ENCODE results near the gene MDM2.
"Not testable (repeated sequence)": the region's sequence is repeated elsewhere in the genome, so short reads cannot be mapped to it uniquely, and the experiment has no call there.

MDM2 gene

DNA sequence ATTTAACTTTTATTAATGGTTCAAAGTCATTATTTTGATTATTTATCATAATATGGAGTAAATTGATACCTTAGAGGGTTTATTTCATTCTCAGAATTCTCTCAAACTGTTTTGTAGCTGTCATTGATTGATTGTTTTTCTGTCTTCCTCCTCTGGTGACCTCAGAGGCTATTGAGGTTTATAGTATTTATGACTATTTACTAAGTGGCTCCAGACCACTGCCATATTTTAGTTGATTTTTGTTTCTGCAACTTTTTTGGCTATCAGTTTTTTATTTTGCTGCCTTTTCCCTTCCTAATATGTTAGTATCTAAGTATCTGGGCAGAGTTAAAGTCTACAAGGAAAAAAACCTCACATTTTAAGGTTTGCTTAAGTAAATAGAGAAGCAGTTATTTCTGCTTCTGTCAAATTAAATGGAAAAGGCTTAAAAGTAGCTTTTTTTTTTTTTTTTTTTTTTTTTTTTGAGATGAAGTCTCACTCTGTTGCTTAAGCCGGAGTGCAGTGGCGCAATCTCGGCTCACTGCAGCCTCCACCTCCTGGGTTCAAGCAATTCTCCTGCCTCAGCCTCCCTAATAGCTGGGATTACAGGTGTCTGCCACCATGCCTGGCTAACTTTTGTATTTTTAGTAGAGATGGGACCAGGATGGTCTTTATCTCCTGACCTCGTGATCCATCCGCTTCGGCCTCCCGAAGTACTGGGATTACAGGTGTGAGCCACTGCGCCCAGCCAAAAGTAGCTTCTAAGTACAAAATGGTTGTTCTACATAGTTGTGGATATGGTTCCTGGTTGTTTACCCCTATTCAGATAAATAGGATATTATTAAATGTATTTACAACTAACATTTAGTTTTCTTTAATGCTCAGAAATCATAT is 8.2 kb downstream of the MDM2 start:
- TF ChIP-seq, protein P1, sequence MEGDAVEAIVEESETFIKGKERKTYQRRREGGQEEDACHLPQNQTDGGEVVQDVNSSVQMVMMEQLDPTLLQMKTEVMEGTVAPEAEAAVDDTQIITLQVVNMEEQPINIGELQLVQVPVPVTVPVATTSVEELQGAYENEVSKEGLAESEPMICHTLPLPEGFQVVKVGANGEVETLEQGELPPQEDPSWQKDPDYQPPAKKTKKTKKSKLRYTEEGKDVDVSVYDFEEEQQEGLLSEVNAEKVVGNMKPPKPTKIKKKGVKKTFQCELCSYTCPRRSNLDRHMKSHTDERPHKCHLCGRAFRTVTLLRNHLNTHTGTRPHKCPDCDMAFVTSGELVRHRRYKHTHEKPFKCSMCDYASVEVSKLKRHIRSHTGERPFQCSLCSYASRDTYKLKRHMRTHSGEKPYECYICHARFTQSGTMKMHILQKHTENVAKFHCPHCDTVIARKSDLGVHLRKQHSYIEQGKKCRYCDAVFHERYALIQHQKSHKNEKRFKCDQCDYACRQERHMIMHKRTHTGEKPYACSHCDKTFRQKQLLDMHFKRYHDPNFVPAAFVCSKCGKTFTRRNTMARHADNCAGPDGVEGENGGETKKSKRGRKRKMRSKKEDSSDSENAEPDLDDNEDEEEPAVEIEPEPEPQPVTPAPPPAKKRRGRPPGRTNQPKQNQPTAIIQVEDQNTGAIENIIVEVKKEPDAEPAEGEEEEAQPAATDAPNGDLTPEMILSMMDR (IDR thresholded peaks at IDR 0.05; ENCODE audit: extremely low read depth, insufficient read depth, missing control alignments) = no peak
- no peak for DNase-seq (ENCODE audit: low spot score)
- in situ Hi-C loops (cut with MboI; ENCODE audit: low pct_unique_long_range_greater_than_20kb, low sequenced_read_pairs, unreplicated experiment) = no loop called here

DNA sequence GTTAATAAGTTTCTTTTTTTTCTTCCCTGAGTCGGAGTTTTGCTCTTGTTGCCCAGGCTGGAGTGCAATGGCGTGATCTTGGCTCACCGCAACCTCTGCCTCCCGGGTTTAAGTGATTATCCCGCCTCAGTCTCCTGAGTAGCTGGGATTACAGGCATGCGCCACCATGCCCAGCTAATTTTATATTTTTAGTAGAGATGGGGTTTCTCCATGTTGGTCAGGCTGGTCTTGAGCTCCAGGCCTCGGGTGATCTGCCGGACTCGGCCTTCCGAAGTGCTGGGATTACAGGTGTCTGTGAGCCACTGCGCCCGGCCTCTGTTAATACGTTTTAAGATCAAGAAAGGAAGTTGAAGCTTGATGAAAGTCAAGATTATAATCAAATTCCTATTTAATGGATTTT is 11.5 kb downstream of the MDM2 start:
- DNase-seq (ENCODE audit: low spot score); in situ Hi-C loops (cut with MboI; ENCODE audit: low pct_unique_long_range_greater_than_20kb, low sequenced_read_pairs, unreplicated experiment): not testable (repeated sequence)

DNA sequence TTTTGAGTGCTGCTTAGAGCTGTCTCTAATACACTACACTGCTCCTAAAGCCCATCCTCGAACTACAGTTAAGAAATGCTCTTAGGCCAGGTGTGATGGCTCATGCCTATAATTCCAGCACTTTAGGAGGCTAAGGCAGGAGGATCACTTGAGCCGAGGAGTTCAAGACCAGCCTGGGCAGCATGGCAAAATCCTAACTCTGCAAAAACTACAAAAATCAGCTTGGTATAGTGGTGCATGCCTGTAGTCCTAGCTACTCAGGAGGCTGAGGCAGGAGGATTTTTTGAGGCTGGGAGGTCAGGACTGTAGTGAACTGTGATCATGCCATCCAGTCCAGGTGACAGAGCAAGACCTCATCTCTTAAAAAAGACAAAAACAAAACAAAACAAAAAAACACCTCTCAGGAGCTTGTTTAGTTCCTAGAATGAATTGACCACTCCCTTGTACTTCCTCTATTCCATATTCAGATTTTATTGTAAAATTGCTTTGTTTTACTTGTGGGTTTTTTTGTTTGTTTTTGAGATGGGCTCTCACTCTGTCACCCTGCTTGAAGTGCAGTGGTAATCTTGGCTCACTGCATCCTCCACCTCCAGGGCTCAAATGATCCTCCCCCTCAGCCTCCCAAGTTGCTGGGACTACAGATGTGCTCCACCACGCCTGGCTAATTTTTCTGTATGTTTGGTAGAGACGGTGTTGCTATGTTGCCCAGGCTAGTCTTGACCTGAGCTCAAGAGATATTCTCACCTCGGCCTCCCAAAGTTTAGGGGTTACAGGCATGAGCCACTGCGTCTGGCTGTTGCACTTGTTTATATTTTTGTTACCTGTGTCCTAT is 13.6 kb downstream of the MDM2 start:
- in situ Hi-C loops (cut with MboI; ENCODE audit: low pct_unique_long_range_greater_than_20kb, low sequenced_read_pairs, unreplicated experiment) = no loop called here
- no peak for DNase-seq (ENCODE audit: low spot score)
- TF ChIP-seq, protein P1 (IDR thresholded peaks at IDR 0.05; ENCODE audit: extremely low read depth, insufficient read depth, missing control alignments) = no peak

DNA sequence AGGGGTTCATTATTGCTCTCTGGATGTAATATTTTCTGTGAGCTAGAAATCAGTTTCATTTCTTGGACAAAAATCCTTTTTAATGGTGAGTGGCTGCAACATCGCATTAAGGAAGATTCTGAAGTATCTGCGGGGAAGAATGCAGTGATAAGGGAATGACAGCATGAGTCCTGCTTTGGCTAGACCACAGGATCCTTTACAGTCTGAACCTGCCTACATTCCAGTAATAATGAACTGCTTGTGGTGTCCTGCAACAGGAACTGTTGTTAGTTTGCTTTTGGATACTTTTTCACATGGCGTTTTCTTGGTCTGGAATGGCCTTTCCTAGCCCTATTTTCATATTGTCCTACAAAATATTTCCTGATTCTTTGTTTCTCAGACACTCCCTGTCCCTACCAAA is 15.7 kb downstream of the MDM2 start:
- TF ChIP-seq, protein P1 (IDR thresholded peaks at IDR 0.05; ENCODE audit: extremely low read depth, insufficient read depth, missing control alignments) = no peak
- DNase-seq (ENCODE audit: low spot score) = no peak
- in situ Hi-C loops (cut with MboI; ENCODE audit: low pct_unique_long_range_greater_than_20kb, low sequenced_read_pairs, unreplicated experiment) = no loop called here

DNA sequence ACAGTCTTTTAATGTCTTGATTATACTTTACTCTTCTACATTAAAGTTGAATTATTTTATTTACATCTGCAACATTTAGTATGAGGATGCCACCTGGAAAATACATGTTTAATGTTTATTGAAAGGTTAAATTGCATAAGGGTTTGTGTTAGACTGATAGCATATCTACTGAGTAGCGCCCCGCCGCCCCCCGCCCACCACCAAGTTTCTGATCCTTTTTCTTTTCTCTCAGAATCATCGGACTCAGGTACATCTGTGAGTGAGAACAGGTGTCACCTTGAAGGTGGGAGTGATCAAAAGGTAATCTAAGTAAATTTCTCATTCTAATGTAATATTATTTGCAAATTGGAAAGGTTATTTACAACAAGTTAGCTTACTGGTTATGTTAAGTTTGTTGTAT is 16.2 kb downstream of the MDM2 start:
- TF ChIP-seq, protein P1 (IDR thresholded peaks at IDR 0.05; ENCODE audit: extremely low read depth, insufficient read depth, missing control alignments) = no peak
- DNase-seq (ENCODE audit: low spot score) = no peak
- in situ Hi-C loops (cut with MboI; ENCODE audit: low pct_unique_long_range_greater_than_20kb, low sequenced_read_pairs, unreplicated experiment) = no loop called here

DNA sequence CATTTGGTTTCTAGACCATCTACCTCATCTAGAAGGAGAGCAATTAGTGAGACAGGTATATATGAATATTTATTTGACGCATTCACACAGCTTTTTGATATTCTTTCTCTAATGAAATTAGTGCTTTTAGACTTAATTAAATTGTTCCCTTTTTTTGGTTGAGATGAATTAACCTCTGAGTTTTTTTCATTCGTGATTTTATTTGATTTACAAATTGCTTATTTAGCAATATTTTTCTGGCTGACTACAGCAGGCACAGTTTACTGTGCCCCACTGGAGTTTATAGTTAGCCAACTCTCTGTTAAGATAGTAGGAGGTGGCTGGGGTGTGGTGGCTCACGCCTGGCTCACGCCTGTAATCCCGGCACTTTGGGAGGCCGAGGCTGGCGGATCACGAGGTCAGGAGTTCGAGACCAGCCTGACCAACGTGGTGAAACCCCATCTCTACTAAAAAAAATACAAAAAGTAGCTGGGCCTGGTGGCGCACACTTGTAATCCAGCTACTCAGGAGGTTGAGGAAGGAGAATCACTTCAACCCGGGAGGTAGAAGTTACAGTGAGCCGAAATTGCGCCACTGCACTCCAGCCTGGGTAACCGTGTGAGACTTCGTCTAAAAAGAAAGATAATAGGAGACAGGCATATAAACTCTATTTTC is 16.7 kb downstream of the MDM2 start:
- no peak for DNase-seq (ENCODE audit: low spot score)
- in situ Hi-C loops (cut with MboI; ENCODE audit: low pct_unique_long_range_greater_than_20kb, low sequenced_read_pairs, unreplicated experiment) = no loop called here
- TF ChIP-seq, protein P1 (IDR thresholded peaks at IDR 0.05; ENCODE audit: extremely low read depth, insufficient read depth, missing control alignments) = no peak

All from GM13977 (cell line).